ENCODE measurements around the gene PLCB4. TPM values are rescaled to one million over a fixed set of nuclear protein-coding genes. Genes with fewer than 3 reads are reported as not detected.

The PLCB4 gene
- total and polyA plus RNA-seq, 3 experiments from 2014 or later, result not detected

DNA sequence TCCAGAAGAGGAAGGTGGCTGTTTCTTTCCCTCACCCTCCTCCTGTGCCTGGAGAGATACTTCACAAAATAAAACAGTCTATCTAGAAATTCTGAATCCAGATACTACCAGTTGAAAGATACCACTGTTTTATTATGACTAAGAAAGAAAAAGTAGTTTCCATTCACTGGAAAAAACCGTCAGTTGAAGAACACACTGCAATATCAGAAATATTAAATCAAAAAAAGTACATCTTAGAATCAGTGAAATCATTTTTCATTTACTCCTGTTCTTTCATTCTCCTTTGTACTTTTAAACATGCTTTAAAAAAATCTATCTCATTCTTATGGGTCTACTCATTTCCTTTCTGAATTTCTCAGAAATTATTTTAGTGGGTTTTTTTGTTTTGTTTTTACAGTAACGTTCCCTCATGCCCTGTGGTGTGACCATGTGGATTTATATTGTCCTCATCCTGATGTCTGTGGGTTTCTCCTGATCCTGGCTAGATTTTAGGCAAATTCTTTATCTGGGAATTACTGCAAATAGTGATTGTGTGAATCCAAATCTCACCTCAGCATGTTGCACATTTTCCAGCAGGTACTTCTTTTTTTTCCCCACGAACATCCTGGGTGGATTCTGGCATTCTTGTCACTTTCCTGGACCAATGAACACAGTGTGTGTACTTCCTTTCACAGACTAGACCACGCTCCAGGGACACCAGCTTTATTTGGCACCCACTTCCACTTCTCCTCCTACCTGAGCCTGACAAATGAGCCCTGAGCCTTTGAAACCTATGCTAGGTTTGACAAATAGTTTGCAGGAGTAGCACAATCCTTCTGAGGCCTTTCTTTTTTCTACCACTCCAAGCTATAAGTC is 331.5 kb downstream of the PLCB4 start:
- ChIA-PET CTCF (no interaction called here), POLR2A (no interaction called here)
- Histone ChIP-seq H3K4me3 (ENCODE audit: low read length) (no peak overlapping the region), H3K27ac (ENCODE audit: low read depth, low read length) (no peak overlapping the region), H3K4me1 (ENCODE audit: insufficient read depth, low read length) (no peaks in the 10 kb centered on the region), H3K27me3 (ENCODE audit: insufficient read depth, low read length, poor library complexity, severe bottlenecking) (no peaks in the 10 kb centered on the region), H3K9me3 (ENCODE audit: low read length) (no peaks in the 10 kb centered on the region), H3K36me3 (ENCODE audit: insufficient read depth, low read length) (no peaks in the 10 kb centered on the region)
- H3K4me3 Mint-ChIP-seq, result no peak overlapping the region
- H3K27me3 Mint-ChIP-seq, result no peaks in the 10 kb centered on the region
- H3K9me3 Mint-ChIP-seq, result no peaks in the 10 kb centered on the region
- H3K4me1 Mint-ChIP-seq, result no peaks in the 10 kb centered on the region
- no peak overlapping the region for H3K27ac Mint-ChIP-seq
- H3K36me3 Mint-ChIP-seq, result no peaks in the 10 kb centered on the region
- DNase-seq, result no peak

DNA sequence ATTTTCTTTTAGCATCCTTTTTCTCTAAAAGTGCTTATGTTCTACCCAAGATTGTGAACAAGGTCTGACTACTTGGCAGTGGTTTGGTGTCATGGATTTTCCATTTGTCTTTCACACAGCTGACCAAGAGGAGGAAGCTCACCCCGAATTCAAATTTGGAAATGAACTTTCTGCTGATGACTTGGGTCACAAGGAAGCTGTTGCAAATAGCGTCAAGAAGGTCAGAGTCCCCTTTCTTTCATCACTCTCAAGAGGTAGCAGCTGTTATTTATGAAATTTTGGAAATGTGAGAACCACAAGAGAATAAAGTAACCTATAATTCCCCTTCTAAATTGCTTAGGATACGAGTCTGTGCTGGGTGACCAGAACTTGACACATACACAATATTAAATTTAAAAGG is 332.5 kb downstream of the PLCB4 start:
- DNase-seq, result no peak
- H3K4me3 Mint-ChIP-seq, result no peak overlapping the region
- Histone ChIP-seq H3K4me3 (ENCODE audit: low read length) (no peak overlapping the region), H3K4me1 (ENCODE audit: insufficient read depth, low read length) (no peaks in the 10 kb centered on the region), H3K36me3 (ENCODE audit: insufficient read depth, low read length) (no peaks in the 10 kb centered on the region), H3K9me3 (ENCODE audit: low read length) (no peaks in the 10 kb centered on the region), H3K27ac (ENCODE audit: low read depth, low read length) (no peak overlapping the region), H3K27me3 (ENCODE audit: insufficient read depth, low read length, poor library complexity, severe bottlenecking) (no peaks in the 10 kb centered on the region)
- no peak overlapping the region for H3K27ac Mint-ChIP-seq
- H3K4me1 Mint-ChIP-seq, result no peaks in the 10 kb centered on the region
- POLR2A ChIA-PET, result no interaction called here
- H3K36me3 Mint-ChIP-seq, result no peaks in the 10 kb centered on the region
- H3K27me3 Mint-ChIP-seq, result no peaks in the 10 kb centered on the region
- CTCF ChIA-PET, result no interaction called here
- no peaks in the 10 kb centered on the region for H3K9me3 Mint-ChIP-seq

DNA sequence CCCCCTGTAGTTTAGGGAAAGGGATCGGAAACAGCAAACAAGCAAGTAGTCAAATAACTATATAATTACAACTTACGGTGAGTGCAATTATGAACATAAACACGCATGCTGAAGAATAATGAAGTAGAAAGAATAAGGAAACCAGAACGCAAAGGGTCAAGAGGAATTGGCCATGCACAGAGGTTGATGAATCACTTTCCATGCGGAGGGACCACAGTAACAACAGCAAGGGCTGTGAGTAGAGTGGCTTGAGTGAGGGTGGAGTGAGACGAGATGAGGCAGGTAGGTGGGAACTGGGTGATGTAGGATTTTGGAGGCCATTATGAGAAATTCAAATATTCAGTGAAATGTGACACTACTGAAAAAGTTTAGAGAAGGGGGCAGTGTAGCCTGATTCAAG is 333.3 kb downstream of the PLCB4 start:
- Histone ChIP-seq H3K27me3 (ENCODE audit: insufficient read depth, low read length, poor library complexity, severe bottlenecking) (no peaks in the 10 kb centered on the region), H3K4me3 (ENCODE audit: low read length) (no peak overlapping the region), H3K27ac (ENCODE audit: low read depth, low read length) (no peak overlapping the region), H3K4me1 (ENCODE audit: insufficient read depth, low read length) (no peaks in the 10 kb centered on the region), H3K9me3 (ENCODE audit: low read length) (no peaks in the 10 kb centered on the region), H3K36me3 (ENCODE audit: insufficient read depth, low read length) (no peaks in the 10 kb centered on the region)
- no peaks in the 10 kb centered on the region for H3K36me3 Mint-ChIP-seq
- H3K27me3 Mint-ChIP-seq, result no peaks in the 10 kb centered on the region
- CTCF ChIA-PET, result no interaction called here
- no peaks in the 10 kb centered on the region for H3K9me3 Mint-ChIP-seq
- no peak for DNase-seq
- H3K4me1 Mint-ChIP-seq, result no peaks in the 10 kb centered on the region
- H3K4me3 Mint-ChIP-seq, result no peak overlapping the region
- no peak overlapping the region for H3K27ac Mint-ChIP-seq
- POLR2A ChIA-PET, result no interaction called here

DNA sequence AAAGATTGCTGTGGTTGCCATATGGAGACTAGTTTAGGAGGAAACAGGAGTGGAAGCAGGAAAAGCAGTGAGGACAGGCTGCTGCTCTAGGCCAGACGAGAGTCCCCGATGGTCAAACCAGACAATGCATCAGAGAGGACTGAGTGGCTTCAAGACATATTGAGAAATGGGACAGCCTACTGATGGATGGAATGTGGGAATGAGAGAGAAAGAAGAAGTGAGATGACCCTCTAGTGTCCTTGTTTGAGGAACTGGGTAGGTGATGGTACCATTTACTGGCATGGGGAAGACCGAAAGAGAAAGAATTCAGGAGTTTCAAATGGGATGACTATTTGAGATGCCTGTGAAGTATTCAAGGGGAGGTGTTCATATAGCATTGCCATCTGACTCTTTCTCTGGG is 333.7 kb downstream of the PLCB4 start:
- no peaks in the 10 kb centered on the region for H3K36me3 ChIP-seq (ENCODE audit: insufficient read depth, low read length)
- no peaks in the 10 kb centered on the region for H3K27me3 Mint-ChIP-seq
- H3K27me3 ChIP-seq (ENCODE audit: insufficient read depth, low read length, poor library complexity, severe bottlenecking), result no peaks in the 10 kb centered on the region
- no peaks in the 10 kb centered on the region for H3K4me1 Mint-ChIP-seq
- no peak overlapping the region for H3K4me3 ChIP-seq (ENCODE audit: low read length)
- ChIA-PET CTCF (no interaction called here), POLR2A (no interaction called here)
- H3K36me3 Mint-ChIP-seq, result no peaks in the 10 kb centered on the region
- no peaks in the 10 kb centered on the region for H3K4me1 ChIP-seq (ENCODE audit: insufficient read depth, low read length)
- no peaks in the 10 kb centered on the region for H3K9me3 Mint-ChIP-seq
- H3K27ac Mint-ChIP-seq, result no peak overlapping the region
- no peak for DNase-seq
- H3K27ac ChIP-seq (ENCODE audit: low read depth, low read length), result no peak overlapping the region
- no peaks in the 10 kb centered on the region for H3K9me3 ChIP-seq (ENCODE audit: low read length)
- H3K4me3 Mint-ChIP-seq, result no peak overlapping the region

DNA sequence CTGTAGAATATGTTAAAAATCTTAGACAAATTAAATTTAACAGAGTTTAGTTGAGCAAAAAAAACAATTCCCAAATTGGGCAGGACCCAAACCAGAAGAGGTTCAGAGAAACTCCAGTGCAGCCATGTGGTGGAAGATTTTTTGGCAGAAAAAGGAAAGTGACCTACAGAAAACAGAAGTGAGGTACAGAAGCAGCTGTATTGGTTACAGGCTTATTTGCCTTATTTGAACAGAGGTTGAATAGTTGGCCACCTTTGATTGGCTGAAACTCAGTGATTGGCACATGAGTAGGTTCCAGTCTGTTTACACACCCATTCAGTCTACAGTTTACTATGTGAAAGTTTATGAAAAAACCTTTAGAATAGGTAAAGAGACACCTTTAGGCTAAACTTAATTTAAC is 334.6 kb downstream of the PLCB4 start:
- Histone ChIP-seq H3K27ac (ENCODE audit: low read depth, low read length) (no peak overlapping the region), H3K36me3 (ENCODE audit: insufficient read depth, low read length) (no peaks in the 10 kb centered on the region), H3K9me3 (ENCODE audit: low read length) (no peaks in the 10 kb centered on the region), H3K4me1 (ENCODE audit: insufficient read depth, low read length) (no peaks in the 10 kb centered on the region), H3K27me3 (ENCODE audit: insufficient read depth, low read length, poor library complexity, severe bottlenecking) (no peaks in the 10 kb centered on the region), H3K4me3 (ENCODE audit: low read length) (no peak overlapping the region)
- Mint-ChIP-seq H3K4me3 (no peak overlapping the region), H3K9me3 (no peaks in the 10 kb centered on the region), H3K4me1 (no peaks in the 10 kb centered on the region), H3K36me3 (no peaks in the 10 kb centered on the region), H3K27ac (no peak overlapping the region), H3K27me3 (no peaks in the 10 kb centered on the region)
- DNase-seq, result no peak
- ChIA-PET CTCF (no interaction called here), POLR2A (no interaction called here)

DNA sequence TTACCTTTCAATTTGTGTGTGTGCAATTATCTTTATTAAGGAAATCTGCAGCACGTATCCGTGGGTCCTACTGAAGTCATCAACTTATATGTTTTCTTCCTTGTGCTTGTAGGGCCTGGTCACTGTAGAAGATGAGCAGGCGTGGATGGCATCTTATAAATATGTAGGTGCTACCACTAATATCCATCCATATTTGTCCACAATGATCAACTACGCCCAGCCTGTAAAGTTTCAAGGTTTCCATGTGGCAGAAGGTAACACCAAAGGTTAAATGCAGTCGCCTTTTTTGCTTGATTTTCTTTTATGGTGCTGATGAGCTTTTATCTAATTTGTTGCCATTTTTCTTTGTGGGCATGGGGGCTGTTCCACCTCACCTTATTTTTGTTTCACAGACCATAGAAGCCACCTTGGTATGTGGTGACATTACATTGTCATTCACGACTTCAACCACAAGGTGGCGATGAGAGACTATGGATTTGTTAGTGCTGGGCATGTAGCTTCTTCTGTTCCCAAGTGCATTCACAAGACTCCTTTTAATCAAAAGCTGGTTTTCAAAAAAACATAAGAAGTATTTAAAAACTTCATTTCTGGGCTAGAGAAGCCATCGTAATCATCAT is 339.0 kb downstream of the PLCB4 start:
- no peaks in the 10 kb centered on the region for H3K27me3 Mint-ChIP-seq
- no peak overlapping the region for H3K4me3 Mint-ChIP-seq
- Histone ChIP-seq H3K27me3 (ENCODE audit: insufficient read depth, low read length, poor library complexity, severe bottlenecking) (no peaks in the 10 kb centered on the region), H3K36me3 (ENCODE audit: insufficient read depth, low read length) (no peaks in the 10 kb centered on the region), H3K4me1 (ENCODE audit: insufficient read depth, low read length) (no peaks in the 10 kb centered on the region), H3K9me3 (ENCODE audit: low read length) (no peaks in the 10 kb centered on the region), H3K4me3 (ENCODE audit: low read length) (no peak overlapping the region), H3K27ac (ENCODE audit: low read depth, low read length) (no peak overlapping the region)
- H3K4me1 Mint-ChIP-seq, result no peaks in the 10 kb centered on the region
- ChIA-PET POLR2A (no interaction called here), CTCF (interaction anchor here (1.0 to 1.7 kb wide), 5 partner anchors 11 to 16 kb away, joined by 3 to 6 read pairs (median 3); no protein-coding TSS in a partner anchor)
- H3K9me3 Mint-ChIP-seq, result no peaks in the 10 kb centered on the region
- H3K36me3 Mint-ChIP-seq, result no peaks in the 10 kb centered on the region
- DNase-seq, result peak in 1 of 5 donors; percentile 4
- H3K27ac Mint-ChIP-seq, result no peak overlapping the region

DNA sequence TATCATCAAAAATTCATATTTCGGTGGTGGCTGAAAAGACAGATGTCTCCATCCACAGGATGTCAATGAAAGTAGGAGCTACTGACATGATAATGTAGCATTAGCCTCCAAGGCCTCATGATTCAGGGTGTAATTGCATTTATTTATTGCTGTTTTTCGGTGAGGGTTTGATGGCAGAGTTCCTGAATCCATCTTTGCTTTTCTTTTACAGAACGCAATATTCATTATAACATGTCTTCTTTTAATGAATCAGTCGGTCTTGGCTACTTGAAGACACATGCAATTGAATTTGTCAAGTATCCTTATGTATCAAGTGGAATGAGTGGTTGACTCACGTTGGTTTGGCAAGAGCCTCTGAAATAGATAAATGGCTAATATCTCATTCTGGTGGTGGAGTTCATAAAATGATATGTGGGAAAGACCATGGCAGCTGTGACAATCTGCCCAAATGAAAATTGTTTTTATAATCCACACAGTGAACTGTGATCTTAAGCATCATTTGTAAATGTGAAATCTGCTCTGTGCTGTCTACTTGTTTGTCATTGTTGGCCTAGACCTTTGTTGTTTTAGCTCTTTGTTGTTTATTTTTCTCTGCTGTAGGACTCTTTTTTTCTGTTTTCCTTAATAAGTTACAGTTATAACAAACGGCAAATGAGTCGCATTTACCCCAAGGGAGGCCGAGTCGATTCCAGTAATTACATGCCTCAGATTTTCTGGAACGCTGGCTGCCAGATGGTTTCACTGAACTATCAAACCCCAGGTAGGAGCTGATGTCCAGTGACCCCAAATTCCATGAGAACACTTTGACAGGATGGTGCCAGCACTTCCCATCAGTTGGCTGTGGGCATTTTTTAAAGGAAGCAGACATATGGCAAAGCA is 339.8 kb downstream of the PLCB4 start:
- H3K27me3 ChIP-seq (ENCODE audit: insufficient read depth, low read length, poor library complexity, severe bottlenecking), result no peaks in the 10 kb centered on the region
- H3K36me3 Mint-ChIP-seq, result no peaks in the 10 kb centered on the region
- no peaks in the 10 kb centered on the region for H3K4me1 Mint-ChIP-seq
- no peaks in the 10 kb centered on the region for H3K4me1 ChIP-seq (ENCODE audit: insufficient read depth, low read length)
- no peaks in the 10 kb centered on the region for H3K36me3 ChIP-seq (ENCODE audit: insufficient read depth, low read length)
- H3K4me3 Mint-ChIP-seq, result no peak overlapping the region
- no peaks in the 10 kb centered on the region for H3K9me3 ChIP-seq (ENCODE audit: low read length)
- no peak overlapping the region for H3K27ac Mint-ChIP-seq
- H3K4me3 ChIP-seq (ENCODE audit: low read length), result no peak overlapping the region
- no peak for DNase-seq
- no peaks in the 10 kb centered on the region for H3K27me3 Mint-ChIP-seq
- no peak overlapping the region for H3K27ac ChIP-seq (ENCODE audit: low read depth, low read length)
- H3K9me3 Mint-ChIP-seq, result no peaks in the 10 kb centered on the region
- CTCF ChIA-PET, result interaction anchor here (1.0 to 1.7 kb wide), 5 partner anchors 10 to 17 kb away, joined by 3 to 6 read pairs (median 3); no protein-coding TSS in a partner anchor
- POLR2A ChIA-PET, result no interaction called here

DNA sequence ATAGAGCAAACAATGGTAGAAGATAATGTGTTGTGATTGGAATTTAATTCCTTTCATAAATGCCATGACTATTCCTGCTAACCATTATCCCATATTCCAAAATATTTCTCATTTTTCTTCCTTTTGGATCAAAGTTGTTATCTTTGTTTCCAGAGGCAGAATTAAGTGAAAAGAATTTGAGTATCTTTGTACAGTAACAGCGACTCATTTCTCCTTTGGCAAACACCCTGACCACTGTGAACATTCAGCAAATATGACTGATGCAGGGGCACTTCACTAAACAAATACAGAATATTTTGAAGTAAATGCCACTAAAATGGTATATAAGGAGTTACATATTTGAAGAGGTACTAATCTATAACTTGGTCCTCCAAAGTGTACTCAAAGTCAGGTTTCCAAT is 340.5 kb downstream of the PLCB4 start:
- Mint-ChIP-seq H3K27ac (no peak overlapping the region), H3K9me3 (no peaks in the 10 kb centered on the region), H3K4me3 (no peak overlapping the region), H3K27me3 (no peaks in the 10 kb centered on the region), H3K4me1 (no peaks in the 10 kb centered on the region), H3K36me3 (no peaks in the 10 kb centered on the region)
- no peaks in the 10 kb centered on the region for H3K36me3 ChIP-seq (ENCODE audit: insufficient read depth, low read length)
- H3K27ac ChIP-seq (ENCODE audit: low read depth, low read length), result no peak overlapping the region
- H3K27me3 ChIP-seq (ENCODE audit: insufficient read depth, low read length, poor library complexity, severe bottlenecking), result no peaks in the 10 kb centered on the region
- no peak overlapping the region for H3K4me3 ChIP-seq (ENCODE audit: low read length)
- H3K9me3 ChIP-seq (ENCODE audit: low read length), result no peaks in the 10 kb centered on the region
- no peaks in the 10 kb centered on the region for H3K4me1 ChIP-seq (ENCODE audit: insufficient read depth, low read length)
- POLR2A ChIA-PET, result no interaction called here
- DNase-seq, result no peak
- CTCF ChIA-PET, result no interaction called here
